GOT3 (cell line): ENCODE results near the gene SLC19A2.

ENCODE experiments used
- DNase-seq: peaks from one replicate; lab custom pipeline; 2025; ENCODE audit warnings: mixed read lengths; lab: John Stamatoyannopoulos, UW

SLC19A2 gene

GRCh38 chr1:169474302-169474995 is 11.3 kb downstream of the SLC19A2 start:
- DNase-seq = no peak

- no peak for DNase-seq
These were observed 12.4 kb downstream of the SLC19A2 start for GRCh38 chr1:169473347-169473746.

- DNase-seq = no peak
These were observed 13.0 kb downstream of the SLC19A2 start for GRCh38 chr1:169472738-169473137.

GRCh38 chr1:169468982-169469381 is 16.8 kb downstream of the SLC19A2 start:
- no peak for DNase-seq

DNA sequence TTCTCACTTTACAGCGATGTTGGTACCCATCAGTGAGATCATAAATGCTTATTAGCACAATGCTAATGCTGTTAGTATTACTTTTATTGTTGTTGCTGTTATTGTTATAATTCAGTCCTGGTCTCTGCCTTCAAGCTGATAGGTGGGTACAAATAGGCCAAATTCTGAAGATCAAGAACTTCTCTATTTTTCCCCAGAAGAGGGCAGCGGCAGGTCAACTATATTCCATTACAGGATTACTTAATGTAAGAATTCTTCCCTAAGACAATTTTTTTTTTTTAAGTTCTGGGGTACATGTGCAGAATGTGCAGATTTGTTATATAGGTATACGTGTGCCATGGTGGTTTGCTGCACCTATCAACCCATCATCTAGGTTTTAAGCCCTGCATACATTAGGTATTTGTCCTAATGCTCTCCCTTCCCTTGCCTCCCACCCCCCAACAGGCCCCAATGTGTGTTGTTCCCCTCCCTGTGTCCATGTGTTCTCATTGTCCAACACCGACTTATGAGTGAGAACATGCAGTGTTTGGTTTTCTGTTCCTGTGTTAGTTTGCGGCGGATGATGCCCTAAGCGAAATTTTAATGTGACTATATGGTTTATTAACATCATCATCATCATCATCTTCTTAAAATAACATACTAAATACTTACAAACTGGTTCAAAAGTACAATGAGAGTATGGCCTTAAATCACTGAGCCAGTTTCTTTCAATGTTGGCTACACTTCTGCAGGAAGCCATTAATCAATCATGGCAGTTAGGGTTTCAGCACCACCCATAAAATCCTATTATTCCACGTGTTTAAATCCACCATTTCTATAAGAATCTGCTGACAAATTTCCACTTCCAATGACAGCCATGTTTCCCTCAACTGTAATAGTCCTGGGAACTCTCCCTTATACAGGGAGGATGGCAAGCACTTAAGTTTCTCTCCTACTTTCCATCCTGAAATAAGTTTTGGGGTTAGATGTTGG is 19.2 kb downstream of the SLC19A2 start:
- no peak for DNase-seq

DNA sequence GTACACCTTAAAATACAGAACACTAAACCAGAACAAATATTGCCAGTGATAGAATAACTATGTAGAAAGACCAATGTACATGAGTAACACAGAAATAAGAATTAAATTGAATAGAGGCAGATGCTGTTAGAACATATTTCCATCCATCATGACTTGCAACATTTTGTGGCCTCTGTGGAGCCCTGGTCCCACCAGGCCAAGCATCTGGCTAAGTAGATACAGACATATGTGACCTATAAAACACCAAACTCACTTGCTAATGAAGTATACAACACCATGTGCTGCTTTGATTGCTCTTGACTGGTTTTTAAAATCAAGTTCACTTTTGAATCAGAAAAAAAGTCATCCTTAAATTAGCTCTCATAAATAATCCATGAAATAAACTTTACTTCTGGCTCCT is 20.5 kb downstream of the SLC19A2 start:
- no peak for DNase-seq

- no peak for DNase-seq
These were observed 23.4 kb downstream of the SLC19A2 start for GRCh38 chr1:169462385-169462784.

DNA sequence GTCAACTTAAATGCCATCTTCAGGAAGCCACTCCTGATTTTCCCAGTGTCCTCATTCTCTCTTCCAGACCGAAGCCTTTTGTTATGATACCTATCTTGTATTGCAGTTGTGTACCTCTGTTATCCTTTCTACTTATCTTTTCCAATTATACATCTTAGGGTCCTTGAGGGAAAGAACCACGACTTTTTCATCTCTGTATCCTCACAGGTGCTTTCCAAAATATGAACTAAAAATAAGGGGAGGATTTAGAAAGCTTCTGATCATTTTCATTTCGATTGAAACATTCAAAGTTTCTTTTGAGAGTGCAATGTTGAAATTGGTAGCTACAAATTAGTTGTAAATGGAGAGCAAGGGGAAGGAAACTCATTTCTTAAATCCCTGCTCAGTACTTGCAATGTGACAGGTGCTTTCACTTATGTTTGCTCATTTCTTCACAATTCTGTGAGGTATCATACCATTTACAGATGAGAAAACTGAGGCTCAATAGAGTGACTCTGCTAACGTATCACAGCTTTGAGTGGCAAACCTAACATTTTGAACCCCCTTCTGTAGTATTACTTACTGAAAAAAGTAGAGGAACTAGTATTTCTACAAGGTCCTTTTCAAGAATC is 24.2 kb downstream of the SLC19A2 start:
- DNase-seq = no peak

GRCh38 chr1:169460191-169460833 is 25.4 kb downstream of the SLC19A2 start:
- DNase-seq = no peak

- no peak for DNase-seq
These were observed 28.3 kb downstream of the SLC19A2 start for GRCh38 chr1:169457443-169457842.

- no peak for DNase-seq
These were observed 29.7 kb downstream of the SLC19A2 start for GRCh38 chr1:169456029-169456428.

DNA sequence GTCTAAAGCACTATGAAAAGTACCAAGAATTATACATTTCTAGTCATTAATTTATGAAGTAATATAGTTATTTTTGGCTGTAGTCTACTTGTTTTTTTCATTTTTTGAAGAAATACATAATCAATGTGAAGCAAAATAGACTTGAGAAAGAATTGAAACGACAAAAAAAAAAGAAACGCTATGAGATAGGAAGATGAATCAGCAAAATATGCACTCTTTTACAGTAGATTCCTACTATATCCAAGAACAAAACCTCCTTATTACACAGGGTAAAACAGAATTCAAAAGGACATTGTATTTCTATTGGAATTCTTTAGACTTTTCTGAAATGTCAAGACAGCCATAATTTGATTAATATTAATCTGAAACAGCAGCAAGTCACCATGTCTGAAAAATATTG is 32.8 kb downstream of the SLC19A2 start:
- no peak for DNase-seq

GRCh38 chr1:169451218-169451824 is 34.4 kb downstream of the SLC19A2 start:
- no peak for DNase-seq

DNA sequence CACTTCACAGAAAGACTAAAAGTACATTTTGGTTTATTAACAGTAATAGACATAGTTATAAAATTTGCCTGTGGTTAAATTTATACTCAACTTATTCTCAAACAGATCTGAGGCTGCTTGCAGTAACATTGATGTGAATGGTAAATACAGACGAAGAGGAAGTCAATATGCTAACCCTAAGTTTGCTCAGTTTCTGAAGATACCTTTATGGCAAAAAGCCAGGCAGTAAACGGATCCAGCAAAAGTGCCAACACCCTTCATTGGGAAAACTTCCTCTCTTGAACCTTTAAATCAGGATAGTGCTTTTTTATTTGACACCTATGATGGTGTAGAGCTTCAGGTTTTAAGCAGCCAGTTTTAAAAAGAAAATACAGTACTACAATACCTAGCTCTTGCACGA is 41.8 kb downstream of the SLC19A2 start:
- no peak for DNase-seq

DNA sequence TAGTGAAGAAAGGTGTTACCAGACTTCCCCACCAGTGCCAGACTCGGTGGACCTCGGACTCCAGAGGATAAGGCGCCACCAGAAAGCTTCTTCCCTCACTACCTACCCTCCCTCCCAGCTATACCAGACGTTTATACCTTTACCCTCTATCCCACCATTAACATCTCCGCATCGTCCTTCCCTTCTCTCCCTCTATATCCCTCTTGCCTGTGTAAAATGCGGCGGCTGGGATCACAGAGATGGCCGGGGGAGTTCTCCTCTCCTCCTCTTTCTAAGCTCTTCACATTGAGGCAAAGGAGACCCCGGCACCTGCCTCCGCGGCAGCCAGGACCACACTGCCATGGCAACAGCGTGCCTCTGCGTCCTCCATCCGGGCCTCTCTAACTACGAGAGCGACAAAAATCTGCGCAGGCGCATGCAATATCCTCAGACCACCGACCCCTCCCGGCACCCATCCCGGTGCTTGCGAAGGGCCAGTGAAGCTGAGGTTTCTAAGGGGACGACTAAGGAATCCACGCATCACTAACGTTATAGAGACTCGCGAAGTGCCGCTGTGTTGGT is 58.6 kb downstream of the SLC19A2 start, which contains the start of gene CCDC181:
Gene CCDC181, minus strand, starts transcription at position 394 of the 561 bp plus-strand sequence. CDS start 2,547 bp downstream, outside the sequence.
- DNase-seq = no peak

DNA sequence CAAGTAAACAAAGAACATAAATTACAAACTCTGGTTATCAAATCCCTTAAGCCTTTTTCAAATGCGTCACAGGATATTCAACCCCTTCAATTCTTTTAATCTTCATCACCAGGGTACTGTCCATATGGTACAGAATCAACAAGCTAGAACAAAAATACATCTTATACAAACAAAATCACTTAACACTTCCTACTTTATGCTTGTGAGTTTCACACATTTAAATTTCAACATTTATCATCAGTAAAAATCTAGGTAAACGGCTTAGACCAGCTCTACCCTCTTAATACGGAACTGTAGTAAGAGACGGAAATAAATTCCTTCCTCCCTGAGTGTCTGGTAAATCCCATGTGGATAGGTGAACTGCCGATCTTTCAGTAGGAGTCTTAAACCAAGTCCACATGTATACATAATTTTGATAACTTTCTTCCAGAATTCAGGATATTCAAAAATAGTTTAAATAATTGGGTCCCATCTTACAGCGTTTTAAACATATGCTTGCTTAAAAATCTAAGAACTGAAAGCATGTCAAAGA is 59.5 kb downstream of the SLC19A2 start:
- DNase-seq = no peak

GRCh38 chr1:169421309-169421708 is 64.4 kb downstream of the SLC19A2 start:
- DNase-seq = no peak

- DNase-seq = no peak
These were observed 70.8 kb downstream of the SLC19A2 start for GRCh38 chr1:169414952-169415351.
